T-cell (primary cell): ENCODE results near the gene SOBP. TPM values are rescaled to one million over a fixed set of nuclear protein-coding genes. Genes with fewer than 3 reads are reported as not detected.

Experiments used
- ATAC-seq, 4 experiments: fragments of 200-7000 bp in 3 of 4; fragments of 150-1000 bp in 1 of 4; cut with Tn5 transposase; replicated peaks in 1 of 4; 1 replicate in 3 of 4; 2 replicates in 1 of 4; pipeline ENCODE4 v1.10.0; 2021; ENCODE audit warnings: moderate library complexity in 3 of 4, mild to moderate bottlenecking in 2 of 4, moderate number of reproducible peaks in 1 of 4
- CTCF ChIA-PET, 2 donors: fragments of 300-600 bp; sonication (Branson Sonifier 250); formaldehyde crosslinking; loops; one replicate each; lab custom pipeline; 2022; ENCODE audit warnings: antibody characterized with exemption in 2 of 2; lab: Charles Lee
- POLR2A ChIA-PET, 2 donors: fragments of 300-600 bp; sonication (Branson Sonifier 250); formaldehyde crosslinking; loops; one replicate each; lab custom pipeline; 2022; ENCODE audit warnings: antibody characterized with exemption in 2 of 2; lab: Charles Lee
- DNase-seq, 35 experiments: peaks; one replicate each; pipeline versions ENCODE4 v3.0.0 to v3.0.0-alpha.2; 2013 to 2023
- H3K27ac ChIP-seq: one replicate; pipeline ENCODE4 v1.5.1; 2013; ENCODE audit warnings: low read length
- H3K27me3 ChIP-seq, 2 experiments: replicated peaks in 1 of 2; 1 replicate in 1 of 2; 2 replicates in 1 of 2; pipeline versions ENCODE4 v1.6.1 to v1.7.0; 2013; ENCODE audit warnings: low read length in 1 of 2, mixed read lengths in 1 of 2; ENCODE audit not compliant: control insufficient read depth in 2 of 2, insufficient read depth in 2 of 2; ENCODE audit errors: extremely low read depth in 1 of 2
- H3K36me3 ChIP-seq, 2 donors: 1 replicate in 1 of 2; 2 replicates in 1 of 2; pipeline versions ENCODE4 v1.6.1 to v1.7.0; 2013; ENCODE audit warnings: low read length in 1 of 2; ENCODE audit not compliant: control insufficient read depth in 2 of 2, insufficient read depth in 1 of 2; ENCODE audit errors: extremely low read depth in 1 of 2
- H3K4me1 ChIP-seq, 2 experiments: 1 replicate in 1 of 2; 2 replicates in 1 of 2; pipeline versions ENCODE4 v1.6.1 to v1.7.0; 2013; ENCODE audit warnings: low read length in 2 of 2, mixed read lengths in 1 of 2; ENCODE audit not compliant: insufficient read depth in 2 of 2, control insufficient read depth in 1 of 2; ENCODE audit errors: extremely low read depth in 1 of 2
- H3K4me3 ChIP-seq, 2 donors: 1 replicate in 1 of 2; 2 replicates in 1 of 2; pipeline versions ENCODE4 v1.5.1 to v1.7.0; 2013; ENCODE audit warnings: mild to moderate bottlenecking in 2 of 2, low read length in 1 of 2, moderate library complexity in 1 of 2; ENCODE audit not compliant: control insufficient read depth in 1 of 2; ENCODE audit errors: extremely low read depth in 1 of 2
- H3K9me3 ChIP-seq: 2 replicates; pipeline ENCODE4 v1.7.0; 2013
- H3K27ac Mint-ChIP-seq, 2 donors: one replicate each; pipeline ENCODE4 v1.8.0; 2020 to 2021; ENCODE audit warnings: mild to moderate bottlenecking in 2 of 2, mixed read lengths in 2 of 2
- H3K27me3 Mint-ChIP-seq, 2 donors: one replicate each; pipeline ENCODE4 v1.8.0; 2021 to 2022; ENCODE audit warnings: mixed read lengths in 2 of 2
- H3K36me3 Mint-ChIP-seq: one replicate; pipeline ENCODE4 v1.8.0; 2021; ENCODE audit warnings: mixed read lengths
- H3K4me1 Mint-ChIP-seq, 3 donors: one replicate each; pipeline ENCODE4 v1.8.0; 2020 to 2022; ENCODE audit warnings: mixed read lengths in 3 of 3, mild to moderate bottlenecking in 1 of 3
- H3K4me3 Mint-ChIP-seq, 3 donors: one replicate each; pipeline ENCODE4 v1.8.0; 2020 to 2022; ENCODE audit warnings: mild to moderate bottlenecking in 3 of 3, mixed read lengths in 3 of 3, moderate library complexity in 3 of 3
- H3K9me3 Mint-ChIP-seq, 3 donors: one replicate each; pipeline ENCODE4 v1.8.0; 2020 to 2022; ENCODE audit warnings: mixed read lengths in 3 of 3
- WGBS: methylation state at CpG from one replicate; pipeline ENCODE4 v1.1.5; 2013; ENCODE audit warnings: missing lambda C conversion rate; ENCODE audit not compliant: insufficient coverage; 5-methylcytosine and 5-hydroxymethylcytosine counted together
- total RNA-seq, 35 experiments: library from RNA in 6 of 35; stranded (reverse) in 6 of 35; fragments of 120-200 nt in 1 of 35; gene quantifications; one replicate each; pipeline versions ENCODE4 v1.2.1 to v1.2.4 and lab custom pipeline; 2013 to 2026

SOBP gene
- total RNA-seq, 5 donors from 2014 or later (not counting 1 experiment from before 2014, with no cell fraction given): 0.30 to 0.95 (median 0.46) TPM

GRCh38 chr6:107540465-107540857, 50.5 kb downstream of the SOBP start:
- DNase-seq: no peak
- H3K4me3 ChIP-seq: no peak overlapping the region

GRCh38 chr6:107542192-107542668, 52.3 kb downstream of the SOBP start:
- H3K27me3 Mint-ChIP-seq: peaks cover 25 to 39% of the 10 kb centered on the region in 2 donors
- Histone ChIP-seq H3K9me3 (no peaks in the 10 kb centered on the region), H3K36me3 (no peaks in the 10 kb centered on the region), H3K4me1 (no peaks in the 10 kb centered on the region), H3K27me3 (peaks cover 2 to 3% of the 10 kb centered on the region in 2 experiments), H3K4me3 (no peak overlapping the region), H3K27ac (no peak overlapping the region)
- no peak overlapping the region for H3K4me3 Mint-ChIP-seq
- H3K27ac Mint-ChIP-seq: no peak overlapping the region
- DNase-seq (no peak), ATAC-seq (no peak)
- ChIA-PET CTCF (no interaction called here), POLR2A (no interaction called here)
- H3K9me3 Mint-ChIP-seq: no peaks in the 10 kb centered on the region
- no peaks in the 10 kb centered on the region for H3K36me3 Mint-ChIP-seq
- no peaks in the 10 kb centered on the region for H3K4me1 Mint-ChIP-seq
- WGBS: 85% methylated on average over 4 of the region's 6 CpGs

More at GRCh38 chr6:107540465-107540857, 50.5 kb downstream of the SOBP start:
- ChIA-PET POLR2A (no interaction called here), CTCF (no interaction called here)
- Mint-ChIP-seq H3K4me3 (no peak overlapping the region), H3K4me1 (no peaks in the 10 kb centered on the region), H3K27me3 (peaks cover 25 to 32% of the 10 kb centered on the region in 2 donors), H3K36me3 (no peaks in the 10 kb centered on the region), H3K9me3 (no peaks in the 10 kb centered on the region), H3K27ac (no peak overlapping the region)
- ATAC-seq: no peak
- Histone ChIP-seq H3K27me3 (peaks cover under 1 to 3% of the 10 kb centered on the region in 2 experiments), H3K4me1 (no peaks in the 10 kb centered on the region), H3K36me3 (no peaks in the 10 kb centered on the region), H3K27ac (no peak overlapping the region), H3K9me3 (no peaks in the 10 kb centered on the region)
- no CpG with 5 or more reads among the region's 1 CpG for whole genome bisulfite sequencing

DNA sequence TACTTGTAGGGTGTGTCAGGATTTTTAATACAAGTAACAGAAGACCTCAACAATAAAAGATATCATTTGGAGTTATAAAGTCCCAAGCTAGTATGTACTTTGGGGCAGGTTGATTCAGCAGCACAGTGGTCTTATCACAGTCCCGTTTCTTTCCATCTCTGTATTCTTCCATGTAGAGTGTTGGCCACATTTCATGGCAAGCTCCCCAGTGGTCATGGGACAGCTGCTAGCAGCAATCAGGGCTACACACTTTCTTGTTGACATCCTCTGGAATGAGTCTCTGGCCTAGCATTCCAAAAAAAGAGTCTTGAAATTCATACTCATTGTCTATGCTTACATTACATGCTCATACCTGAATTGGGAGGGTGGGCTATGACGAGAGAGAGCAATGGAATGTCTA, 53.2 kb downstream of the SOBP start:
- ChIA-PET CTCF (no interaction called here), POLR2A (no interaction called here)
- no peaks in the 10 kb centered on the region for H3K9me3 Mint-ChIP-seq
- no peaks in the 10 kb centered on the region for H3K9me3 ChIP-seq
- no peaks in the 10 kb centered on the region for H3K36me3 ChIP-seq
- no peaks in the 10 kb centered on the region for H3K4me1 ChIP-seq
- ATAC-seq: no peak
- peaks cover 2 to 3% of the 10 kb centered on the region in 2 experiments for H3K27me3 ChIP-seq
- H3K36me3 Mint-ChIP-seq: no peaks in the 10 kb centered on the region
- no peak overlapping the region for H3K27ac ChIP-seq
- H3K27me3 Mint-ChIP-seq: peaks cover 25 to 39% of the 10 kb centered on the region in 2 donors
- DNase-seq: no peak
- no peak overlapping the region for H3K27ac Mint-ChIP-seq
- WGBS: 100% methylated on average over 1 of the region's 2 CpGs
- H3K4me1 Mint-ChIP-seq: no peaks in the 10 kb centered on the region
- H3K4me3 ChIP-seq: no peak overlapping the region
- H3K4me3 Mint-ChIP-seq: no peak overlapping the region

DNA sequence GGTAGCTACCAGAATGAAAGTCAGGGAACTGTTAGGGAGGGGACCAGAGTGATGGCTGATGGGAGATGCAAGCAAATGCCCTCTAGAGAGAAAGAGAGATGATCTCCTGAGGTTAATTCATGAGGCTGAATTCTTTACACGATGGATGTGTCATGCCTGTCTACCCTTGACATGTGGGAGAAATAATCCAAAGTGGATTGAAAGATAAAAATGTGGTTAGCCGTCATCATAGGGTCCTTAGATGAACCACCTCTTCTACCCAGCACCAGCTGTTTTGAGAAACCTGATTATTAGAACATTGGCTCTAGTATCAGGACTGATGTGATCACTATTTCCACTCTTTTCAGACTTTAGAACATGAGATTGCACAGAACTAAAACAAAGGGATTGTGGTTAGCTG, 53.6 kb downstream of the SOBP start:
- Histone ChIP-seq H3K27me3 (peaks cover 0 to 2% of the 10 kb centered on the region in 2 experiments), H3K4me3 (no peak overlapping the region), H3K4me1 (no peaks in the 10 kb centered on the region), H3K36me3 (no peaks in the 10 kb centered on the region), H3K27ac (no peak overlapping the region), H3K9me3 (no peaks in the 10 kb centered on the region)
- H3K27me3 Mint-ChIP-seq: peaks cover 24 to 39% of the 10 kb centered on the region in 2 donors
- H3K4me1 Mint-ChIP-seq: no peaks in the 10 kb centered on the region
- WGBS: no CpG with 5 or more reads among the region's 2 CpGs
- ChIA-PET CTCF (no interaction called here), POLR2A (no interaction called here)
- H3K36me3 Mint-ChIP-seq: no peaks in the 10 kb centered on the region
- DNase-seq (no peak), ATAC-seq (no peak)
- no peaks in the 10 kb centered on the region for H3K9me3 Mint-ChIP-seq
- no peak overlapping the region for H3K27ac Mint-ChIP-seq
- no peak overlapping the region for H3K4me3 Mint-ChIP-seq

DNA sequence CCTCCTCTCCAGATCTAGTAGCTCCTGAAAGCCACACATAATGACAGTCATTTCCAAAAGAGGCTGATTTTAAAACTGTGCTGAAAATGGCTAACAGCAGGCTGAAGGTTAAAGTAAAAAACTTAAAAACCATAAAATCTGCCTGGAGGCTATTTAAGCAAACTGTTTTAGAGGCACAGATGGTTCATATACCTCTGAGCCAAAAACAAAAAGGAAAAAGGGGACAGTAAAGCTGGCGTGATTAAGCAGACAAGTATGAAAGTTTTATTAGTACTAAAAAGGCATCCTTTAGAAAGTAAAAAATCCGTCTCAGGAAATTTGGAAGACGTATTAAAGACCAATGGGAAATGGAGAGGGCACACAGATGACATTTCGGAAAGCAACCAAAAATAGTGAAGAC, 55.8 kb downstream of the SOBP start:
- H3K4me3 Mint-ChIP-seq: no peak overlapping the region
- CTCF ChIA-PET: no interaction called here
- Histone ChIP-seq H3K9me3 (no peaks in the 10 kb centered on the region), H3K4me1 (no peaks in the 10 kb centered on the region), H3K27ac (no peak overlapping the region), H3K27me3 (peaks cover 2% of the 10 kb centered on the region in 2 experiments), H3K36me3 (no peaks in the 10 kb centered on the region), H3K4me3 (no peak overlapping the region)
- DNase-seq (no peak), ATAC-seq (no peak)
- WGBS: 84% methylated on average over 4 of the region's 4 CpGs
- peaks cover 14 to 32% of the 10 kb centered on the region in 2 donors for H3K27me3 Mint-ChIP-seq
- POLR2A ChIA-PET: no interaction called here
- no peaks in the 10 kb centered on the region for H3K9me3 Mint-ChIP-seq
- no peak overlapping the region for H3K27ac Mint-ChIP-seq
- no peaks in the 10 kb centered on the region for H3K36me3 Mint-ChIP-seq
- H3K4me1 Mint-ChIP-seq: no peaks in the 10 kb centered on the region

- H3K4me3 ChIP-seq: no peak overlapping the region
- no peaks in the 10 kb centered on the region for H3K9me3 ChIP-seq
- Mint-ChIP-seq H3K36me3 (no peaks in the 10 kb centered on the region), H3K27ac (no peak overlapping the region), H3K4me1 (no peaks in the 10 kb centered on the region), H3K4me3 (no peak overlapping the region), H3K9me3 (no peaks in the 10 kb centered on the region), H3K27me3 (peaks cover 13 to 32% of the 10 kb centered on the region in 2 donors)
- H3K27ac ChIP-seq: no peak overlapping the region
- no peaks in the 10 kb centered on the region for H3K36me3 ChIP-seq
- H3K4me1 ChIP-seq: no peaks in the 10 kb centered on the region
- ATAC-seq: no peak
- H3K27me3 ChIP-seq: peaks cover 2% of the 10 kb centered on the region in 2 experiments
- no peak for DNase-seq
- CTCF ChIA-PET: no interaction called here
- 100% methylated on average over 1 of the region's 6 CpGs for WGBS
- POLR2A ChIA-PET: no interaction called here
Measured at GRCh38 chr6:107546691-107547450, 57.0 kb downstream of the SOBP start.
